Dedifferentiated amniotic fluid mesenchymal stem cell (primary cell): Measurements from ENCODE around the gene AGFG2.
"Not testable (repeated sequence)": the region's sequence is repeated elsewhere in the genome, so short reads cannot be mapped to it uniquely, and the experiment has no call there.

ENCODE experiments used
- DNase-seq: peaks from one replicate; pipeline ENCODE4 v3.0.0-alpha.2; 2016; ENCODE audit errors: extremely low spot score

The AGFG2 gene

DNA sequence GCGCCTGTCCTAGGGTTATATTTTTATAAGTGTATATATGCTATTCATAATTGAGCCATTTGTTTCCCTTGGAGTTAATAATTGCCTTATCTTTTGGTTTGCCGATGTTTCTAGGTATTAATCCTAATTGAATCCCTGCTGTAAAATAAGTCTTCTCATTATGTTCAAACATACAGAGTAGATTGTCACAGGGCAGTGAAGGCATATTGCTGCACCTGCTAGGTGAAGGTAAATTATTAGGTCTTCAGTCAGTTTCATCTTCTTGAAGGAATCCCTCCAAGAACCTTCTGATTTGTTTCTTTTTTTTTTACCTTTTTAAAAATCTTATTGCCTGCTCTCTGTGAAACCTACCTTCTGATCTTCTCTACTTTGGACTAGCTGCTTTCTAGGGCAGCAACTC is 17.9 kb upstream of the AGFG2 start:
- DNase-seq = no peak

DNA sequence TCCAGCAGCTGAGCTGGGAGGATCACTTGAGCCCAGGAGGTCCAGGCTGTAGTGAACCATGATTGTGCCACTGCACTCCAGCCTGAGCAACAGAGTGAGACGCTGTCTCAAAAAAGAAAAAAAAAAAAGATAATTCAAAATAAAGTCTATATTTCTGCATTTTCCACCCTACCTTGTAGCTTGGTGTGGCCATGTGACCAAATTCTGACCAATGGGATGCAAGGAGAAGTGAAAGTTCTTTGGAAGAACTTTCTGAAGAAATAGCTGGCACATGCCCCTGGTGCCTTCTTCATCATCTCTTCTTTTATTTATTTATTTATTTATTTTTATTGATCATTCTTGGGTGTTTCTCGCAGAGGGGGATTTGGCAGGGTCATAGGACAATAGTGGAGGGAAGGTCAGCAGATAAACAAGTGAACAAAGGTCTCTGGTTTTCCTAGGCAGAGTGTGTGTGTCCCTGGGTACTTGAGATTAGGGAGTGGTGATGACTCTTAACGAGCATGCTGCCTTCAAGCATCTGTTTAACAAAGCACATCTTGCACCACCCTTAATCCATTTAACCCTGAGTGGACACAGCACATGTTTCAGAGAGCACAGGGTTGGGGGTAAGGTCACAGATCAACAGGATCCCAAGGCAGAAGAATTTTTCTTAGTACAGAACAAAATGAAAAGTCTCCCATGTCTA is 17.0 kb upstream of the AGFG2 start:
- DNase-seq = not testable (repeated sequence)

DNA sequence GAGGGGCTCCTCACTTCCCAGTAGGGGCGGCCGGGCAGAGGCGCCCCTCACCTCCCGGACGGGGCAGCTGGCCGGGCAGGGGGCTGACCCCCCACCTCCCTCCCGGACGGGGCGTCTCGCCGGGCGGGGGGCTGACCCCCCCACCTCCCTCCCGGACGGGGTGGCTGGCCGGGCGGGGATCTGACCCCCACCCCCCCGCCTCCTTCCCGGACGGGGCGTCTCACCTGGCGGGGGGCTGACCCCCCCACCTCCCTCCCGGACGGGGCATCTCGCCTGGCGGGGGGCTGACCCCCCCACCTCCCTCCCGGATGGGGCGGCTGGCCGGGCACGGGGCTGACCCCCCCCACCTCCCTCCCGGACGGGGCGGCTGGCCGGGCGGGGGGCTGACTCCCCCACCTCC is 15.8 kb upstream of the AGFG2 start:
- not testable (repeated sequence) for DNase-seq

DNA sequence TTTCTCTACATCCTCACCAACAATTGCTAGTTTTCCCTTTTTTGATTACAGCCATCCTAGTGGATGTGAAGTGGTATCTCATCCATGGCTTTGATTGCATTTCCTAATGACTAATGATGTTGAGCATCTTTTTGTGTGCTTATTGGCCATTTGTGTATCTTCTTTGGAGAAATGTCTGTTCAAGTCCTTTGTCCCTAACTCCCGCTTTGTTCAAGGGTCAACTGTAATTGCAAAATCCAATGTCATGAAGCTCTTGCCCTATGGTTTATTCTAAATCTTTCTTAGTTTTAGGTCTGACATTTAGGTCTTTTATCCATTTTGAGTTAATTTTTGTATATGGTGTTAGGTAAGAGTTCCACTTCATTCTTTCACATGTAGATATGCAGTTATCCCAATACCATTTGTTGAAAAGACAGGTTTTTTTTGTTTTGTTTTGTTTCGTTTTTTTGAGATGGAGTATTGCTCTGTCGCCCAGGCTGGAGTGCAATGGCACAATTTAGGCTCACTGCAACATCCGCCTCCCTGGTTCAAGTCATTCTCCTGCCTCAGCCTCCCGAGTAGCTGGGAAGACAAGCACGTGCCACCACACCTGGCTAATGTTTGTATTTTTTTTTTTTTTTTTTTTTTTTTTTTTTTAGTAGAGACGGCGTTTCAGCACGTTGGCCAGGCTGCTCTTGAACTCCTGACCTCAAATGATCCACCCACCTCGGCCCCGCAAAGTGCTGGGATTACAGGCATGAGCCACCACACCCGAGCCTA is 10.7 kb upstream of the AGFG2 start:
- not testable (repeated sequence) for DNase-seq

DNA sequence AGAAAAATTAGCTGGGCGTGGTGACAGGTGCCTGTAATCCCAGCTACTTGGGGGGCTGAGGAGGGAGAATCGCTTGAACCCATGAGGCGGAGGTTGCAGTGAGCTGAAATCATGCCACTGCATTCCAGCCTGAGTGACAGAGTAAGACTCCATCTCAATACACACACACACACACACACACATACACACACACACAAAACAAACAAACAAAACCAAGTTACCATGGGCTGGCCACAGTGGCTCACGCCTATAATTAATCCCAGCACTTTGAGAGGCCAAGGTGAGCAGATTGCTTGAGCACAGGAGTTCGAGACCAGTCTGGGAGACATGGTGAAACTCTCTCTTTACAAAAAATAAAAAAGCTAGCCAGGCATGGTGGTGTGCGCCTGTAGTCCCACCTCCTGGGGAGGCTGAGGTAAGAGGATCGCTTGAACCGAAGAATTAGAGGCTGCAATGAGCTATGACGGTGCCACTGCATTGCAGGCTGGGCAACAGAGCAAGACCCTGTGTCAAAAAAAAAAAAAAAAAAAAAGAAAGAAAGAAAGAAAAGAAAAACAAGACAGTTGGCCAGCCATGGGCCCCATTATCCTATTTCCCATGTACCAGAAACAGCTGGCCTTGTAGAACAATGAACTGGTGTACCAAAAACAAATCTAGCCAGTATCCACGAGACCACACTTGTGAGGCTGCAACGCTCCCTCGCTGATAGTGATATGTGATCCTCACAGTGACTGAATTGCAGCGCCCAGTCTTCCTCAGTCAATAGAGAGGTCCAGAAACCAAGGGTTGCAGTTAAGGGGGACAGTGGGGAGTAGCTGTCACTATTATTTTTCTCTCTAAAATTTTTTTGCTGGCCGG is 6.6 kb upstream of the AGFG2 start:
- DNase-seq = no peak

DNA sequence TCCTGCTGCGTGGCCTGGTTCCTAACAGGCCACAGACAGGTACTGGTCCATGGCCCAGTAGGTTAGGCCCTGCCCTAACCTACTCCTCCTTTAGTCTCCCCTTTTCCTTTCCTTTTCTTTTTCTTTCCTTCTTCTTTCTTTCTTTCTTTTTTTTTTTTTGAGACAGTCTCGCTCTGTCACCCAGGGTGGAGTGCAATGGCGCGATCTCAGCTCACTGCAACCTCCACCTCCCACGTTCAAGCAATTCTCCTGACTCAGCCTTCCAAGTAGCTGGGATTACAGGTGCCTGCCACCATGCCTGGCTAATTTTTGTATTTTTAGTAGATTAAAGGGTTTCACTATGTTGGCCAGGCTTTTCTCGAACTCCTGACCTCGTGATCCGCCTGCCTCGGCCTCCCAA is 3.0 kb upstream of the AGFG2 start:
- DNase-seq = not testable (repeated sequence)

DNA sequence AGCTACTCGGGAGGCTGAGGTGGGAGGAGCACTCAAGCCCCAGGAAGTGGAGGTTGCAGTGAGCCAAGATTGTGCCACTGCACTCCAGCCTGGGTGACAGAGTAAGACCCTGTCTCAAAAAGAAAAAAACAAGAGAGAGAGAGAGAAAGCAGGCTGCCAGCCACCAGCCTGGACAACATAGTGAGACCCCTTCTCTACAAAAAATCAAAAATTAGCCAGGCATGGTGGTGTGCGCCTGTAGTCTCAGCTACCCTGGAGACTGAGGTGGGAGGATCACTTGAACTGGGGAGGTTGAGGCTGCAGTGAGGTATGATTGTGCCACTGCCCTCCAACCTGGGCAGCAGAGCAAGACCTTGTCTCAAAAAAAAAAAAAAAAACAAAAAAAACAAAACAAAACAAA is 2.3 kb upstream of the AGFG2 start:
- not testable (repeated sequence) for DNase-seq

DNA sequence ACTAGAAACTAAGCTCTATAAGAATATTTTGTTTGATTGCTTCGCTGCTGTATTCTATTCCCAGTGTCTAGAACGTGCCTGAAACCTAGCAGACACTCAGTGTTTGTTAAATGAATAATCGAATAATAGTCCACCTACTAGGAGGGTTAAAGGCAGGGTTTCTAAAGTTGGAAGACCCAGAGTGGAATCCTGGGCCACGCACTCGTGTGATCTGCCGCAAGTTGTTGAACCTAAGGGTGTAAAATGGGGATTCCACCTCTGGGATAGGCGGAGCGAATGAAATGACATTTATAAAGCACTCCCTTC is 702 bp upstream of the AGFG2 start:
- DNase-seq = no peak

DNA sequence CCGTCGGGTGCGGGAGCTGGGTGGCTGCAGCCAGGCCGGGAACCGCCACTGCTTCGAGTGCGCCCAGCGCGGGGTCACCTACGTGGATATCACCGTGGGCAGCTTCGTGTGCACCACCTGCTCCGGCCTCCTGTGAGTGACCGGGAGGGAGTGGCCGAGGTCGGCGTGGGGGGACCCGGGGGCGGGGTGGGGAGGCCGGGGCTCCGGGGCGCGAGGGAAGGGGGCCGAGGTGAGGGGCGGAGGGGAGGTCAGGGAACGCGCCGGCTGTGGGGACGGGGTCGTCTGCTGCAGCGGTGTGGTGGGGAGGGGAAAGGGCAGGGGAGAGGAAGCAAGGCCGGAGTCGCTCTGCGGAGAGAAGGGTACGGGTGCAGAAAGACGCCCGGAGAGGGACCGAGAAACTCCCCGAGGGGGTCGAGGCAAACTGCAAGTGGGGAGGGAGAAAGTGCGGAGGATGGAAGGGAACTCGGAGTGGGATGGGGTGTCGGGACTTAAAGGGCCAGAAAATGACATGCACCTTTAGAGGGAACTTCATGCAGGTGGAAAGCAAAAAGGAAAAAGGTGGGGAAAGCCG is 518 bp downstream of the AGFG2 start:
- no peak for DNase-seq

DNA sequence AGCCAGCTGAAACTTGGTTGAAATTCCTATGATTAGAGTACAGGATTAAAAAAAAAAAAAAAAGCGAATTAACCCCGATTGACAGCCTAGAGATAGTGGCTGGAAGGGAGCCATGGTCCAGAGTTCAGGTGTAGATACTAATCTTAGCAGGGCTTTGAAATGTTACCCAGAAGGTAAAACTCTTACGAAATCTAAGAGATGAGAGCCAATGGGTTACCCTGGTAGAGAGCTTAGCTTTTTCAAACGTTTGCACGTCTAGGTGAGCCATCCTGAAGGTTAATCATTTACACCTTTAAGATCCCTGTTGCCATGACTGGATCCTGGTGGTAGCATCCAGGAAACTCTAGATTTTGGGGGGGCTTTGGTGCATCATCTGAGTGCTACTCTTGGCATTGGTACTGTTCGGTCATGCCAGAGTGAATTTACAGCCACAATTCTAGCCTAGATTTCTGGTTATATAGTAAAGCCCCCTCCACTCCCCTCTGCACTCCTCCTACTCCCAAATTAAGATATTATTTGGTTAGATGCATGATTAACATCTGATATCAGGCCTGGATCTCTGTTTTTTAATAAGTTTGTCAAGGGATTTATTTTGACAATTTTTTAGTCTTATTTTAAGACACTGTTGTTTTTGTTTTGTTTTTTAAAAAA is 1.2 kb downstream of the AGFG2 start:
- DNase-seq = no peak

DNA sequence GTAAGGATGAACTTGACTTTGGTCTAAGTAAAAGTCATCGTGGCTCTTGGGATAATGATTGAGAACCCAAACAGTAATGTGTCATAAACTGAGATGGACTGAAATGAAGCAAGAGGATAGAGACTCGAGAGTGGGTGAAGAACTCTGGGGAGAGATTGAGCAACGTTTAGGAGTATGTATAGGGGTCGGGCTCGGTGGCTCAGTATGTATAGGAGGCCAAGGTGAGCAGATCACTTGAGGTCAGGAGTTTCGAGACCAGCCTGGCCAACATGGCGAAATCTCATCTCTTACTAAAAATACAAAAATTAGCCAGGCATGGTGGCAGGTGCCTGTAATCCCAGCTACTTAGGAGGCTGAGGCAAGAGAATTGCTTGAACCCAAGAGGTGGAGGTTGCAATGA is 2.3 kb downstream of the AGFG2 start:
- not testable (repeated sequence) for DNase-seq

DNA sequence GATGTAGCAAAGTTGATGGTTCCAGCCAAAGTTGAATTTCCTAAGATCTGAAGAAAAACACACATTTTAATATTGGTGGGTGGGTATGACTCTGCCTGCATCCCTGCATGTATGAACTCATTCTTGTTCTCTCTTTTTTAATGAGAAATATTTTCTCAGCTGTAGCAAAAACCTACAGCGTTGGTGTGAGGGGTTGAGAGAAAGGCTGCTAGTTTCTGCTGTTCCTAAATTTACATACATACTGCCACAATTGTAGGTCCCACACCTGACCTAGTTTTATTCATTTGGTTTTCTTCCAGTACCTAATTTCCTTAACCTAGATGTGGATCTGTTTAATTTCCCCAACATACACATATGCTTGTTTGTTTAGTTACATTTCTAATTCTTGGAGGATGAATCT is 4.6 kb downstream of the AGFG2 start:
- DNase-seq = no peak

DNA sequence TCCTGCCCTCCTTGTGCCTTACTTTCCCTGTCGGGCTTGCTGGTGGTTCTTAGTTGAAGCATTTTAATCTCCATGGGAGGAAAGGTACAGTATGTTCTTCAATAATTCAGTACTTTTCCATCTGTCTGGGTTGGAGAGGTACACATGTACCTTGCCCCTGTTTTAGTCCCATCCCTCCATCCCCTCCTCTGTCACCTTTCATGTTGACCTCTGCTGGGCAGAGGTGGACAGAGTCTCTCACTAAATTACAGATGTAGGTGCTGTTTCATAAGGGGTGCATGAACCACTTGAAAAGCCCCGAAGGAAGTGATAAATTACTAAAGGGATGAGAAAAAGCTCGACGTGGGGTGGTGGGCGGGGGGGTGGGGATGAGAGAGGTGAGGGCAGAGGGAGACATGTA is 5.4 kb downstream of the AGFG2 start:
- DNase-seq = no peak

DNA sequence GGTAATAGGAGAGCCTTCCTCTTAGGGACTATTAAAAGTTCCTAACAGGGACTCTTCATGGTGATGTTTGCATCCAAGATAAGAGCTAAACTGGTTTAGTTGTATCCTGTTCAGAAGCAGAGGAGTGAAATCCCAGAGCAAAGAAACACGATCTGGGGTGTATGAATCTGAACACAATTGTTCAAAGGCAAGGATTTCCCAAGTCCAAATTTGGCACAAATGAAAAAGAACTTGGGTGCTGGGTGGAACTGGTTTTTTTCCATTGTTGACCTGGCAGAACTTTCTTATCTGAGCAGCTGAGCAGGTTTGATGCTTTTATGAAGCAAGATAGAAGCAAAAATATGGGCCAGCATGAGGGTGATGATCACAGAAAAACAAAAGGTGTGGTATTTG is 6.0 kb downstream of the AGFG2 start:
- no peak for DNase-seq

DNA sequence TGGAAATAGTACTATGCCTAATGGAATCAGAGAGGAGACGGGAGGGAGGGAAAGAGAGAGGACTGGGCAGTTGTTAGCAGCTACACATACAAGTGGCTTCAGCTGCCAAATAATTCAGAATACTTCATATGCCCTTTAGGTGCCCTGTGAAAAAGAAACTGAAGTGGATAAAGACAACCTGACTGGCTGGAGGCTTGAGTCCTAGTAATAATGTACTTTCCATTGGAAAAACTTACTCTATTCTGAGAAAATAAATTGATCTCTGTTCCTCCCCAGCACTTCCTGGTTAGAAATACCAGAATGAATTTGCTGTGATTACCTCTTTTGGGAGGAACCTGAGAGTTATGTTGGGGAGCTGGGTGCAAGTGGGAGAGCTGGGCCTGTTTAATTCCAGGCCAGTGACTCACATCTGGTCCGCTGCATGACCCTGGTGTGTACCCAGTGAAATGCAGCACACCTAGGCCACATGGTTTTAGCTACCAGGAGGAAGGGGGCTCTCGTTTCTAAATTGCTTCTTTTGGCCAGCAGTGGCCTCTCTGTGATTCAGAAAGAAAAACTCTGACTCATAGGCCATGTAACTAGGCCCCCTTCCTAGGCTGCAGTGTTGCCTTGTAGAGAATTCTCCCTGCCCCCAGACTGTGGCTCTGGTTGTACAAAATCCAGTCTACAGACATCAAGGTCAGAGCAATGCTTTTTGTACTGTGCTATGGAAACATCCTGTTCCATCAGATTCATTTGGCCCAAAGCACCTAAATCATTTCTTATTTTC is 6.5 kb downstream of the AGFG2 start:
- peak; percentile 51 for DNase-seq

DNA sequence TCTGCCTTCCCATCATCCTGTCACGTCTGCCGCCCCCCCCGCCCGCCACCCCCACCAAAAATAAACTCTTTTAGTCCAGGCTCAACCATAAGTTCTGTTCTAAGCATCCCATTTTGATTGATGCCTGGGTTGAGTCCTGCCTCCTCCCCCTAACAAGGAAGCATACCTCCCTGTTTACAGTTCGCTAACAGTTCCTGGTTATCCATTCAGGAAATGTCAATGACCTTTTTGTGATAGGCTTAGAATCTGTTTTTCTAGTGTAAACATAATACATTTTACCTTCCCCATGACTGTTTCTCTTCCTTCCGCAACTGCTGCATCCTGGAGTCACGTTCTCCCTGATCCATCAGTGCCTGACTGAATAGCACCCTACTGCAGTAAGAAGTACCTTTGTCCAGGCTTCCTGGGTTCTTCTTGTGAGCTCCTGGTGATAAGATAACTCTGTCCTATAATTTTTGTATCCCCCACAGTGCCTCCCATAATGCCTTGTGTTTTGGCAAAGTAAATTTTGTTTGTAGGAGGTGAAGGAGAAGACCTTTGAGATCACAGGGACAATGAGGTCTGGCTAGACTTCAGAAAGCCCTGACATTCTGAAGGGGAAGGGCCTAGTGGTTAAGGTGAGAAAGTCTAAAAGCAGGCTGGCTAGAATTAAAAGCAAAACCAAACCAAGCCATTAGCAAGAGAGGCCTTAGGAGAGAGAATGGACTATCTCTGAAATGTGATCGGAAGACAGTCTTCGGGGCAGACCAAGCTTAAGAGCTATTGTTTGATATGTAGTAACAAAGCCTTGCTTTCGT is 7.3 kb downstream of the AGFG2 start:
- no peak for DNase-seq

DNA sequence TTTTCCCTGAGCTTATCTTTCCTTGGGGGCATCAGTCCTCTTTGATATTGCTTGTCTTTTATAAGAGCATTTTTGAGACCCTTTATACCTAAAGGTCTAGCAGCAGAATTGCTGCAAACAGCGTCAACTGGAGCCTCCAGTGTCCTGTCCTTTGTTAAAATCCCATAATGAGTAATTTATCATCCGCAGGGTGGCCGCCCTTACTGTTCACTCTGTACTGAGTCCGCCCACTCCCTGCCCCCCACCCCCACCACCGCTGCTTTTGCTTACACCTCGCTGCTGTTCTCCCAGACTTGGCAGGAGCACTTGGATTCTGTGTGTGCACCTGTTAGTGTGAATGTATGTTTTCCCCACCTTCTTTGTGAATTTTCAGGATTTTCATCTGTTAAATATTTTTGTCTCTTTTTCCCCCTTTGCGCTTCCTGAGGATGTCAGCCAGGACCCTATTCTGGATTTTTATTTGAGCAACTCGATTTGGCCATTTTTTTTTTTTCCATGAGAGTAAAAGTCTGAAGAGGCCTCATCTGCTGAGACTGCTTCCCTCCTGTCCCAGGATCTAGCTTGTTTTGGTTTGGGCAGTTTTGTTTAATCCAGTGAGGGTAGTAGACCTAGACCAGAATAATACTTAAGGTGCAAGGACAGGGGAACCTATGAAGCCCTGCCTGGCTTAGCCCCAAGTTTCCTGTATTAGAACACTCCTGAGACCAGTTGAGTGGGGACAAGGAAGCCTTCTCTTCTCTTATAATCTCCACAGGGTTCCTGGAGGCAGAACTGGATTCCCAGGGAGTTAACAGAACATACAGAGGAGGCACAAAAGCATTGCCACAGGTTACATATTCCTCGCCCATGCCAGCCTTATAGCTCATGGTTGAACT is 8.2 kb downstream of the AGFG2 start:
- DNase-seq = no peak

DNA sequence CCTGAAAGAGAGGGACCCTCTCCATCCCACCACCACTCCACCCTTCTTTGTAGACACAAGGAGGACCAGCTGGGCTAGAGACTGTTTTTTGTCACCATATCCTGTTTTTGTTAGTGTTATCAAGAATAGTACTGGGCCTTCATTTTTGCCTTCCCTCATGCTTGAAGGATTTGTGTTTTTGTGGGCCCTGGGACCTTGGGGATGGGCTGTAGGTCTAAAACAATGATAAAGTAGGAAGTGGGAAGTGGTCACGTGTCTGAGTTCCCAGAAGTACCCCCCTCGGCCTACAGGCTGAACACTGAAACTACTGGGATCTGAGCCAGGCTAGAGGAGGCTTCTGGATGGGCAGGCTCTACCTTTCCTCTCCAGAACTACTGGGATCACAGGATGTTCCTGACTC is 8.9 kb downstream of the AGFG2 start:
- DNase-seq = no peak

DNA sequence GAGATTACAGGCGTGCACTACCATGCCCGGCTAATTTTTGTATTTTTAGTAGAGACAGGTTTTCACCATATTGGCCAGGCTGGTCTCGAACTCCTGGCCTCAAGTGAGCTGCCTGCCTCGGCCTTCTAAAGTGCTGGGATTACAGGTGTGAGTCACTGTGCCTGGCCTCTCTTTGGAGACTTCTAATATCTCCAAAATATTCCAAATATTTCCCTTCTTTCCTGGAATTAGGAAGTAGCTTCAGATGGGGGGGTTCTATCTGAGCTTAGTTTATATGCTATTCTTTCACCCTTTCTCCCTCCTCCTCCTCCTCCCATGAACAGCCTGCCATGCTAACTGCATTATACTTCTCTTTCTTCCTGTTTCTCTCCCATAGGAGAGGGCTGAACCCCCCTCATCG is 9.4 kb downstream of the AGFG2 start:
- not testable (repeated sequence) for DNase-seq
